Measurements from ENCODE around the gene ESYT2. TPM values are rescaled to one million over a fixed set of nuclear protein-coding genes. Genes with fewer than 3 reads are reported as not detected.

ESYT2 gene
- total RNA-seq, 3 donors from 2014 or later = 48.7 to 59.7 (median 57.1) TPM

GRCh38 chr7:158811461-158811860 is 17.8 kb downstream of the ESYT2 start:
- Mint-ChIP-seq H3K27me3 (ENCODE audit: low read depth) (no peaks in the 10 kb centered on the region), H3K36me3 (ENCODE audit: insufficient read depth) (peaks cover 26% of the 10 kb centered on the region), H3K9me3 (no peaks in the 10 kb centered on the region), H3K4me3 (peak overlapping the region; percentile 61), H3K4me1 (ENCODE audit: low read depth) (peaks cover 79% of the 10 kb centered on the region)
- ATAC-seq = peak; percentile 65 to 75
- DNase-seq = peak; percentile 58

GRCh38 chr7:158810846-158811245 is 18.5 kb downstream of the ESYT2 start:
- H3K4me3 Mint-ChIP-seq = no peak overlapping the region
- DNase-seq (no peak), ATAC-seq (no peak)
- H3K27me3 Mint-ChIP-seq (ENCODE audit: low read depth) = no peaks in the 10 kb centered on the region
- H3K9me3 Mint-ChIP-seq = no peaks in the 10 kb centered on the region
- H3K4me1 Mint-ChIP-seq (ENCODE audit: low read depth) = peaks cover 75% of the 10 kb centered on the region
- H3K36me3 Mint-ChIP-seq (ENCODE audit: insufficient read depth) = peaks cover 31% of the 10 kb centered on the region

- no peak for DNase-seq
- ATAC-seq = peak in 1 of 2 donors; percentile 34
- Mint-ChIP-seq H3K4me3 (no peak overlapping the region), H3K27me3 (ENCODE audit: low read depth) (no peaks in the 10 kb centered on the region), H3K9me3 (no peaks in the 10 kb centered on the region), H3K36me3 (ENCODE audit: insufficient read depth) (peaks cover 39% of the 10 kb centered on the region), H3K4me1 (ENCODE audit: low read depth) (peaks cover 71% of the 10 kb centered on the region)
Measured at GRCh38 chr7:158809596-158809995, 19.7 kb downstream of the ESYT2 start.

GRCh38 chr7:158808126-158808525 is 21.2 kb downstream of the ESYT2 start:
- ATAC-seq (no peak), DNase-seq (no peak)
- H3K9me3 Mint-ChIP-seq = no peaks in the 10 kb centered on the region
- H3K4me3 Mint-ChIP-seq = no peak overlapping the region
- peaks cover 40% of the 10 kb centered on the region for H3K36me3 Mint-ChIP-seq (ENCODE audit: insufficient read depth)
- peaks cover 66% of the 10 kb centered on the region for H3K4me1 Mint-ChIP-seq (ENCODE audit: low read depth)
- H3K27me3 Mint-ChIP-seq (ENCODE audit: low read depth) = no peaks in the 10 kb centered on the region

GRCh38 chr7:158805937-158806336 is 23.4 kb downstream of the ESYT2 start:
- H3K4me3 Mint-ChIP-seq = no peak overlapping the region
- DNase-seq (no peak), ATAC-seq (no peak)
- H3K9me3 Mint-ChIP-seq = no peaks in the 10 kb centered on the region
- peaks cover 65% of the 10 kb centered on the region for H3K4me1 Mint-ChIP-seq (ENCODE audit: low read depth)
- H3K27me3 Mint-ChIP-seq (ENCODE audit: low read depth) = no peaks in the 10 kb centered on the region
- peaks cover 40% of the 10 kb centered on the region for H3K36me3 Mint-ChIP-seq (ENCODE audit: insufficient read depth)

GRCh38 chr7:158805414-158805813 is 23.9 kb downstream of the ESYT2 start:
- ATAC-seq (no peak), DNase-seq (no peak)
- no peaks in the 10 kb centered on the region for H3K27me3 Mint-ChIP-seq (ENCODE audit: low read depth)
- H3K4me1 Mint-ChIP-seq (ENCODE audit: low read depth) = peaks cover 62% of the 10 kb centered on the region
- H3K36me3 Mint-ChIP-seq (ENCODE audit: insufficient read depth) = peaks cover 38% of the 10 kb centered on the region
- H3K4me3 Mint-ChIP-seq = no peak overlapping the region
- H3K9me3 Mint-ChIP-seq = no peaks in the 10 kb centered on the region

- Mint-ChIP-seq H3K4me1 (ENCODE audit: low read depth) (peaks cover 59% of the 10 kb centered on the region), H3K27me3 (ENCODE audit: low read depth) (no peaks in the 10 kb centered on the region), H3K4me3 (no peak overlapping the region), H3K9me3 (no peaks in the 10 kb centered on the region), H3K36me3 (ENCODE audit: insufficient read depth) (peaks cover 29% of the 10 kb centered on the region)
- peak in 1 of 2 donors; percentile 59 for ATAC-seq
- DNase-seq = no peak
Measured at GRCh38 chr7:158804335-158804734, 25.0 kb downstream of the ESYT2 start.

- ATAC-seq = peak in 1 of 2 donors; percentile 32
- H3K4me3 Mint-ChIP-seq = no peak overlapping the region
- no peak for DNase-seq
- peaks cover 26% of the 10 kb centered on the region for H3K36me3 Mint-ChIP-seq (ENCODE audit: insufficient read depth)
- H3K4me1 Mint-ChIP-seq (ENCODE audit: low read depth) = peaks cover 61% of the 10 kb centered on the region
- no peaks in the 10 kb centered on the region for H3K27me3 Mint-ChIP-seq (ENCODE audit: low read depth)
- H3K9me3 Mint-ChIP-seq = no peaks in the 10 kb centered on the region
Measured at GRCh38 chr7:158803367-158803969, 25.8 kb downstream of the ESYT2 start.

- DNase-seq (no peak), ATAC-seq (no peak)
- no peaks in the 10 kb centered on the region for H3K27me3 Mint-ChIP-seq (ENCODE audit: low read depth)
- peaks cover 54% of the 10 kb centered on the region for H3K4me1 Mint-ChIP-seq (ENCODE audit: low read depth)
- H3K4me3 Mint-ChIP-seq = no peak overlapping the region
- peaks cover 27% of the 10 kb centered on the region for H3K36me3 Mint-ChIP-seq (ENCODE audit: insufficient read depth)
- no peaks in the 10 kb centered on the region for H3K9me3 Mint-ChIP-seq
Measured at GRCh38 chr7:158802535-158803366, 26.6 kb downstream of the ESYT2 start.

- Mint-ChIP-seq H3K4me3 (no peak overlapping the region), H3K36me3 (ENCODE audit: insufficient read depth) (peaks cover 20% of the 10 kb centered on the region), H3K9me3 (no peaks in the 10 kb centered on the region), H3K4me1 (ENCODE audit: low read depth) (peaks cover 43% of the 10 kb centered on the region), H3K27me3 (ENCODE audit: low read depth) (no peaks in the 10 kb centered on the region)
- ATAC-seq (no peak), DNase-seq (no peak)
Measured at GRCh38 chr7:158798741-158799140, 30.6 kb downstream of the ESYT2 start.

- H3K36me3 Mint-ChIP-seq (ENCODE audit: insufficient read depth) = peaks cover 34% of the 10 kb centered on the region
- H3K4me1 Mint-ChIP-seq (ENCODE audit: low read depth) = peaks cover 25% of the 10 kb centered on the region
- H3K4me3 Mint-ChIP-seq = no peak overlapping the region
- no peaks in the 10 kb centered on the region for H3K27me3 Mint-ChIP-seq (ENCODE audit: low read depth)
- no peak for DNase-seq
- ATAC-seq = no peak
- H3K9me3 Mint-ChIP-seq = no peaks in the 10 kb centered on the region
Measured at GRCh38 chr7:158796667-158797066, 32.6 kb downstream of the ESYT2 start.

- no peaks in the 10 kb centered on the region for H3K27me3 Mint-ChIP-seq (ENCODE audit: low read depth)
- ATAC-seq (no peak), DNase-seq (no peak)
- H3K9me3 Mint-ChIP-seq = no peaks in the 10 kb centered on the region
- peaks cover 17% of the 10 kb centered on the region for H3K4me1 Mint-ChIP-seq (ENCODE audit: low read depth)
- H3K36me3 Mint-ChIP-seq (ENCODE audit: insufficient read depth) = peaks cover 43% of the 10 kb centered on the region
- no peak overlapping the region for H3K4me3 Mint-ChIP-seq
Measured at GRCh38 chr7:158795272-158795671, 34.0 kb downstream of the ESYT2 start.

- no peak for ATAC-seq
- DNase-seq = no peak
- Mint-ChIP-seq H3K9me3 (no peaks in the 10 kb centered on the region), H3K4me1 (ENCODE audit: low read depth) (peaks cover 2% of the 10 kb centered on the region), H3K4me3 (no peak overlapping the region), H3K36me3 (ENCODE audit: insufficient read depth) (peaks cover 41% of the 10 kb centered on the region), H3K27me3 (ENCODE audit: low read depth) (no peaks in the 10 kb centered on the region)
Measured at GRCh38 chr7:158791107-158791506, 38.2 kb downstream of the ESYT2 start.

GRCh38 chr7:158789842-158790241 is 39.5 kb downstream of the ESYT2 start:
- no peak for DNase-seq
- no peak overlapping the region for H3K4me3 Mint-ChIP-seq
- peaks cover 2% of the 10 kb centered on the region for H3K4me1 Mint-ChIP-seq (ENCODE audit: low read depth)
- H3K27me3 Mint-ChIP-seq (ENCODE audit: low read depth) = no peaks in the 10 kb centered on the region
- no peaks in the 10 kb centered on the region for H3K9me3 Mint-ChIP-seq
- H3K36me3 Mint-ChIP-seq (ENCODE audit: insufficient read depth) = peaks cover 36% of the 10 kb centered on the region
- ATAC-seq = no peak

GRCh38 chr7:158786898-158787297 is 42.4 kb downstream of the ESYT2 start:
- Mint-ChIP-seq H3K4me3 (no peak overlapping the region), H3K4me1 (ENCODE audit: low read depth) (peaks cover 2% of the 10 kb centered on the region), H3K36me3 (ENCODE audit: insufficient read depth) (peaks cover 22% of the 10 kb centered on the region), H3K9me3 (no peaks in the 10 kb centered on the region), H3K27me3 (ENCODE audit: low read depth) (no peaks in the 10 kb centered on the region)
- ATAC-seq (no peak), DNase-seq (no peak)
